K562 (cell line): ENCODE data around the gene CBR4.

Source experiments
- BDP1 ChIP-seq: IDR thresholded peaks from 3 replicates; pipeline ENCODE4 v1.6.1; 2011; ENCODE audit not compliant: insufficient read length, insufficient read depth
- CTCF ChIP-seq, 3 experiments: IDR thresholded peaks in 2 of 3; conservative IDR thresholded peaks in 1 of 3; 2 replicates each; pipeline ENCODE4 v1.5.1; 2011 to 2012; ENCODE audit warnings: low read length in 3 of 3, mild to moderate bottlenecking in 3 of 3, control low read depth in 2 of 3, improper control_type of control experiment in 1 of 3, inconsistent platforms in 1 of 3, low read depth in 1 of 3, mixed read lengths in 1 of 3, moderate library complexity in 1 of 3; ENCODE audit not compliant: insufficient read depth in 2 of 3
- EGR1 ChIP-seq: fragments of 450-650 bp; conservative IDR thresholded peaks from 2 replicates; pipeline ENCODE4 v1.6.1; 2017; ENCODE audit warnings: mild to moderate bottlenecking
- HNRNPLL ChIP-seq: fragments of 200-400 bp; formaldehyde crosslinking; IDR thresholded peaks from 2 replicates; pipeline ENCODE4 v1.6.1; 2017; ENCODE audit warnings: low read length, low read depth, mild to moderate bottlenecking; ENCODE audit not compliant: poor library complexity, severe bottlenecking
- POLR2A ChIP-seq: fragments of 450-650 bp; conservative IDR thresholded peaks from 2 replicates; pipeline ENCODE4 v1.6.1; 2016
- RFX5 ChIP-seq: IDR thresholded peaks from 2 replicates; pipeline ENCODE4 v1.6.1; 2011; ENCODE audit warnings: low read depth, mild to moderate bottlenecking, improper control_type of control experiment, low read length
- SMAD2 ChIP-seq: fragments of 150-350 bp; IDR thresholded peaks from 2 replicates; pipeline ENCODE4 v1.6.1; 2014; ENCODE audit warnings: low read depth, mild to moderate bottlenecking, low read length
- SMARCC2 ChIP-seq: fragments of 450-650 bp; IDR thresholded peaks from 2 replicates; pipeline ENCODE4 v1.6.1; 2017; ENCODE audit warnings: antibody characterized with exemption, moderate library complexity, mild to moderate bottlenecking, low read depth
- U2AF1 ChIP-seq: fragments of 200-400 bp; formaldehyde crosslinking; optimal IDR thresholded peaks from 2 replicates; pipeline ENCODE3; 2017; ENCODE audit warnings: mild to moderate bottlenecking, low read depth, low read length, moderate library complexity
- ZKSCAN8 ChIP-seq: fragments of 200-800 bp; sonication (Bioruptor generic); IDR thresholded peaks from 2 replicates; pipeline ENCODE4 v1.6.1; 2016; ENCODE audit warnings: missing genetic modification characterization, missing compliant biosample characterization
- ZNF407 ChIP-seq: fragments of 450-650 bp; IDR thresholded peaks from 2 replicates; pipeline ENCODE4 v1.6.1; 2016; ENCODE audit warnings: low read depth
- ZNF609 ChIP-seq: sonication (generic); formaldehyde crosslinking; IDR thresholded peaks from 2 replicates; pipeline ENCODE4 v1.8.1; 2023; ENCODE audit warnings: missing genetic modification reagents, mild to moderate bottlenecking, borderline replicate concordance
- ZNF644 ChIP-seq: fragments of 200-800 bp; sonication (Bioruptor generic); IDR thresholded peaks from 2 replicates; pipeline ENCODE4 v1.6.1; 2016; ENCODE audit warnings: low read depth, missing genetic modification characterization, missing compliant biosample characterization

GRCh38 chr4:169040559-169041261 lies 30.7 kb upstream of the CBR4 start:
- TF ChIP-seq HNRNPLL, result no peak
- no peak for TF ChIP-seq EGR1
- no peak for TF ChIP-seq SMARCC2
- TF ChIP-seq ZNF609, result no peak
- no peak for TF ChIP-seq CTCF (IDR thresholded peaks at IDR 0.05 in 2 of 3, conservative IDR thresholded peaks at IDR 0.05 in 1 of 3; ENCODE audit: insufficient read depth in 2 of 3, low read depth in 1 of 3, low read length in 3 of 3)
- no peak for TF ChIP-seq BDP1
- no peak for TF ChIP-seq U2AF1
- no peak for TF ChIP-seq ZNF407
- no peak for TF ChIP-seq SMAD2
- TF ChIP-seq POLR2A, result no peak
- TF ChIP-seq ZNF644 (tag), result no peak
- no peak for TF ChIP-seq RFX5
- TF ChIP-seq ZKSCAN8, result no peak
